RWPE2 (cell line): ENCODE data around the gene PTPN21.

Experiments used
- ATAC-seq: fragments of 200-7000 bp; cut with Tn5 transposase; 3 replicates; pipeline ENCODE4 v1.9.1; 2021; ENCODE audit warnings: low read depth
- DNase-seq: peaks from one replicate; pipeline ENCODE4 v3.0.0-alpha.2; 2020; ENCODE audit warnings: low spot score
- H3K27ac ChIP-seq: fragments of 450-650 bp; 2 replicates; pipeline ENCODE4 v1.5.1; 2017; ENCODE audit warnings: mild to moderate bottlenecking; ENCODE audit not compliant: poor library complexity, severe bottlenecking
- H3K27me3 ChIP-seq: fragments of 250-450 bp; sonication (Bioruptor Pico); 2 replicates; pipeline ENCODE4 v1.5.1; 2021; ENCODE audit warnings: mild to moderate bottlenecking, moderate library complexity; ENCODE audit not compliant: insufficient read depth, poor library complexity, severe bottlenecking
- H3K36me3 ChIP-seq: fragments of 250-450 bp; sonication (Bioruptor Pico); 2 replicates; pipeline ENCODE4 v1.5.1; 2020; ENCODE audit warnings: low read depth, mild to moderate bottlenecking, moderate library complexity
- H3K4me1 ChIP-seq: fragments of 250-450 bp; sonication (Bioruptor Pico); 2 replicates; pipeline ENCODE4 v1.5.1; 2021; ENCODE audit warnings: mild to moderate bottlenecking, moderate library complexity; ENCODE audit not compliant: insufficient read depth, poor library complexity, severe bottlenecking
- H3K4me3 ChIP-seq: fragments of 250-450 bp; sonication (Bioruptor Pico); 2 replicates; pipeline ENCODE4 v1.5.1; 2021; ENCODE audit warnings: mild to moderate bottlenecking, moderate library complexity; ENCODE audit not compliant: severe bottlenecking
- H3K9me3 ChIP-seq: fragments of 250-450 bp; sonication (Bioruptor Pico); 2 replicates; pipeline ENCODE4 v1.5.1; 2021; ENCODE audit warnings: mild to moderate bottlenecking, moderate library complexity; ENCODE audit not compliant: severe bottlenecking
- TF ChIP-seq, protein P1 (sequence below): fragments of 450-650 bp; IDR thresholded peaks from one replicate; pipeline ENCODE4 v1.5.1; 2017; ENCODE audit warnings: mild to moderate bottlenecking, moderate library complexity; ENCODE audit not compliant: poor library complexity, severe bottlenecking

PTPN21 gene

DNA sequence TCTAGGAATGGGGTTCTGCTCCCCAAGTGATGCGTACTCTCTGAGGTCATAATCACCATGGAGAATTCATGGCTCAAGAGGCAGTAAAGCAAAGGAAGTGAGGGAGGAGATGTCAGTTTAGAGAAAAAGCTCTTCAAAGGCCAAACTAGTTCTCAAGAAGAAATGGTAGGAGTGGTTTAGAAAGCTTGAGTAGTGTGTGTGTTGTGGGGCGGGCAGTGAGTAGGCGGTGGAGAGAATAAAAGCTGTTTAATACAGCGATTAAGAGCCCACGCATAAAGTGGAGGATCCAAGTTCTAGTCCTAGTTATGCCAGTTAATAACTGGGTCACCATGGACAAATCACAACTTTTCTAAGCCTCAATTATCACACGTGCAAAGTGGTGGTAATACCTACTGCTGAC, 55.6 kb downstream of the PTPN21 start:
- H3K9me3 ChIP-seq = no peaks in the 10 kb centered on the region
- no peak for DNase-seq
- ATAC-seq = no peak
- H3K36me3 ChIP-seq = peaks cover 60% of the 10 kb centered on the region
- H3K4me3 ChIP-seq = no peak overlapping the region
- no peaks in the 10 kb centered on the region for H3K27me3 ChIP-seq
- no peak overlapping the region for H3K27ac ChIP-seq
- TF ChIP-seq, protein P1, sequence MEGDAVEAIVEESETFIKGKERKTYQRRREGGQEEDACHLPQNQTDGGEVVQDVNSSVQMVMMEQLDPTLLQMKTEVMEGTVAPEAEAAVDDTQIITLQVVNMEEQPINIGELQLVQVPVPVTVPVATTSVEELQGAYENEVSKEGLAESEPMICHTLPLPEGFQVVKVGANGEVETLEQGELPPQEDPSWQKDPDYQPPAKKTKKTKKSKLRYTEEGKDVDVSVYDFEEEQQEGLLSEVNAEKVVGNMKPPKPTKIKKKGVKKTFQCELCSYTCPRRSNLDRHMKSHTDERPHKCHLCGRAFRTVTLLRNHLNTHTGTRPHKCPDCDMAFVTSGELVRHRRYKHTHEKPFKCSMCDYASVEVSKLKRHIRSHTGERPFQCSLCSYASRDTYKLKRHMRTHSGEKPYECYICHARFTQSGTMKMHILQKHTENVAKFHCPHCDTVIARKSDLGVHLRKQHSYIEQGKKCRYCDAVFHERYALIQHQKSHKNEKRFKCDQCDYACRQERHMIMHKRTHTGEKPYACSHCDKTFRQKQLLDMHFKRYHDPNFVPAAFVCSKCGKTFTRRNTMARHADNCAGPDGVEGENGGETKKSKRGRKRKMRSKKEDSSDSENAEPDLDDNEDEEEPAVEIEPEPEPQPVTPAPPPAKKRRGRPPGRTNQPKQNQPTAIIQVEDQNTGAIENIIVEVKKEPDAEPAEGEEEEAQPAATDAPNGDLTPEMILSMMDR = no peak
- H3K4me1 ChIP-seq = no peaks in the 10 kb centered on the region

DNA sequence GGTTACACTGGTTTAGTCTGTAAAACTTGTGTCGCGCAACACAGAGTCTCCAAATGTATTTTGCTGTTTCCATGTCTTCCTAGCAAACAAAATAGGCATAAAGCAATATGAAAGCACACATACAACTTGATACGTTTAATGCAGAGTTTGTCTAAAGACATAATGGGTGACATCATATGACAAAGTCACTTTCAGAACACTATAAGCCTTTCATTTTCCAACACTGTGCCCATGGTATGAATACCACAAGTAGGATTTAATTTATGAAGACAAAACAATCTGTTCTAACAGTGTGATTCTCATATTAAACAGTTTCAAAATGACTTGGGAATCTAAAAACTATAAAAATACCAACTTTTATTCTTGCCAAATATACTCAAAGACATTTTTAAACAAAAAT, 58.4 kb downstream of the PTPN21 start:
- TF ChIP-seq, protein P1 = no peak
- peaks cover 50% of the 10 kb centered on the region for H3K36me3 ChIP-seq
- no peaks in the 10 kb centered on the region for H3K27me3 ChIP-seq
- H3K4me3 ChIP-seq = no peak overlapping the region
- DNase-seq (no peak), ATAC-seq (no peak)
- H3K4me1 ChIP-seq = no peaks in the 10 kb centered on the region
- H3K9me3 ChIP-seq = no peaks in the 10 kb centered on the region
- no peak overlapping the region for H3K27ac ChIP-seq

DNA sequence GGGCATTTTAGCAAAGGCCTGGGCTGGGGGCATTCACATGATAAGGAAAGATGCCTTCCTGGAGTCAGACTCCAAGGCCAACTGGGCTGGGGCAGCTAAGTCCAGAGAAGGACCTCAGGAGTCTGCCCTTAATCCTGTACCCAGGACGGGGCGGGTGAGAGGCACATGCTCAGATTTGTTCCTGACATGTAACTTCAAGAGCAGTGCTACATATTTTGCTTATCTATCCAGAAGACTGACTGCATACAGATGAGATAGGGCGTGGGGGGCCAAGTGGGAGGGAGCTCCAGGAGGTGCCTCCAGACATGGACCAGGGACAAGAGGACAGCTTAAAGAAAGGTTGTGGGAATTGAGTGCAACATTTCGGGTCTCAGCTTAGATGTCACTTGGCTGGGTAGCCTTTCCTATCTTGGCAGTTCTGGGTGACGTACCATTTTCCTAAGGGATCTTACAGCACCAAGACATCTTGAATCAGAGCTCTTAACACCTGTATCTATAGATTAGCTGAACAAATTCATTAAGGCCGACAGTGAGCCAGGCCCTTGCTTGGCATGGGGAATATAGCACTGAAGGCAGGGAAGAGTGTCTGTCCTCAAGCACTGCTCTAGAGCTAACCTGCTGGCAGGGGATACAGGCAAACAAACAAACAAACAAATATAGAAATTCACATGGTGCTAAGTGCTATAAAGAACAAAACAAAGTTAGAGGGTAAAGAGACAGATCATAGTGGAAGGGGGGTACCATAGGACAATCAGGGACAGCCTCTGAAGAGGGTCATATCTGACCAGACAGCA, 61.2 kb downstream of the PTPN21 start:
- Histone ChIP-seq H3K27me3 (no peaks in the 10 kb centered on the region), H3K4me3 (no peak overlapping the region), H3K27ac (no peak overlapping the region), H3K36me3 (peaks cover 29% of the 10 kb centered on the region), H3K4me1 (no peaks in the 10 kb centered on the region), H3K9me3 (no peaks in the 10 kb centered on the region)
- ATAC-seq (no peak), DNase-seq (no peak)
- TF ChIP-seq, protein P1 = no peak

DNA sequence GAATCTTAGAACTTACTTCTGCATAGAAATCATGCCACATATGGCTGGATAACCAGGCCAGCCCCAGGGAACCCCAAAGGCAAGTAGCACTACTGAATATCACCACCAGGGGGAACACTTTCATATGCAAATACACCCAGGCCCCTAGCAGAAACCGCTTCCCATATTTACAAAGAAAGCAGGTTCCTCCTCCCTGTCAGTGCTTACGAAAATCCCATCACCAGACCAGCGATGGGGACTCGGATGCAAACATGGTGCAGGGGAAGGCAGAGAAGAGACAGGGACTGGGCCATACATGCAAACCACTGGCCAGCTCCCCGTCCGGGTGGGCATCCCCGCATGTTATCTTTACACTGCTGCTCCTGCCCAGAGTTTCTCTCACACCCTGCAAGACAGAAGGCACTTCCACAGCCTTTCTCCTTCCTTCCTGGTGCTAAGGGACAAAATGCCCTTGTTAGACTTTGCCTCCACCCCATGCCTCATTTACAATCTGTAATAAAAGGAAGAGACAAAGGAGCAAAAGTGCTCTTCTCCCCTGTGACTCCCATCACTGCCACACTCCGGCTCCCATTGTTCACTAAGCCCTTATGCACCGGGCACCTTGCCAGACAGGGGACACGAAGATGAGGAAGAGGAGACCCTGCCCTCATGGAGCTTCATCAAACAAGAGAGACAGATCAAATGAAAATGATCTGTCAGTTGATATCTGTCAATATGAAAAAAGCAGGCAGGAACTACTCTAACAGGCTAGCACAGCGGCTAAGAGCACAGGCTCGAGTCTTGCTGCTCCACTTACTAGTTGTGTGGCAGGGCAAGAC, 62.3 kb downstream of the PTPN21 start:
- Histone ChIP-seq H3K27ac (no peak overlapping the region), H3K4me1 (no peaks in the 10 kb centered on the region), H3K4me3 (no peak overlapping the region), H3K9me3 (no peaks in the 10 kb centered on the region), H3K27me3 (no peaks in the 10 kb centered on the region), H3K36me3 (peaks cover 29% of the 10 kb centered on the region)
- peak; percentile 85 for ATAC-seq
- TF ChIP-seq, protein P1 = peak; percentile 96
- no peak for DNase-seq
